K562 (cell line): Measurements from ENCODE around the gene LMAN2. TPM values are rescaled to one million over a fixed set of nuclear protein-coding genes. Genes with fewer than 3 reads are reported as not detected.

Experiments
- ARID2 ChIP-seq: fragments of 450-650 bp; IDR thresholded peaks from 2 replicates; pipeline ENCODE4 v1.6.1; 2017; ENCODE audit warnings: antibody characterized with exemption, mild to moderate bottlenecking
- CTBP1 ChIP-seq: fragments of 450-650 bp; IDR thresholded peaks from 2 replicates; pipeline ENCODE4 v1.6.1; 2016; ENCODE audit warnings: borderline replicate concordance
- ELF1 ChIP-seq: fragments of 200-800 bp; sonication (Bioruptor generic); IDR thresholded peaks from 2 replicates; pipeline ENCODE4 v1.6.1; 2016; ENCODE audit warnings: missing genetic modification characterization, missing compliant biosample characterization
- ELF2 ChIP-seq: fragments of 250-450 bp; sonication (Bioruptor Pico); IDR thresholded peaks from 2 replicates; pipeline ENCODE4 v1.5.0; 2021; ENCODE audit warnings: mild to moderate bottlenecking
- JUNB ChIP-seq: fragments of 450-650 bp; formaldehyde crosslinking; conservative IDR thresholded peaks from 2 replicates; pipeline ENCODE4 v1.4.0; 2020; ENCODE audit warnings: mild to moderate bottlenecking
- LARP7 ChIP-seq: fragments of 450-650 bp; IDR thresholded peaks from 2 replicates; pipeline ENCODE4 v1.6.1; 2016
- MBD2 ChIP-seq: sonication (generic); IDR thresholded peaks from 2 replicates; pipeline ENCODE4 v1.6.1; 2016; ENCODE audit warnings: low read depth, borderline replicate concordance
- MTF1 ChIP-seq: fragments of 250-450 bp; sonication (Bioruptor Pico); IDR thresholded peaks from 2 replicates; pipeline ENCODE4 v1.9.0; 2021; ENCODE audit warnings: moderate library complexity, mild to moderate bottlenecking, inconsistent platforms, borderline replicate concordance
- OTX1 ChIP-seq: fragments of 450-650 bp; formaldehyde crosslinking; IDR thresholded peaks from 2 replicates; pipeline ENCODE4 v1.4.0; 2022; ENCODE audit warnings: mild to moderate bottlenecking
- PHF8 ChIP-seq: fragments of 200-600 bp; sonication (generic); IDR thresholded peaks from 2 replicates; pipeline ENCODE4 v1.6.1; 2012; ENCODE audit warnings: mixed run types, mild to moderate bottlenecking, inconsistent platforms, low read length, moderate library complexity, borderline replicate concordance
- PHTF2 ChIP-seq: fragments of 250-450 bp; sonication (Bioruptor Pico); IDR thresholded peaks from 2 replicates; pipeline ENCODE4 v1.5.0; 2021; ENCODE audit warnings: mild to moderate bottlenecking
- PML ChIP-seq: IDR thresholded peaks from 2 replicates; pipeline ENCODE4 v1.6.1; 2012; ENCODE audit warnings: low read length, inconsistent platforms
- SFPQ ChIP-seq: fragments of 200-400 bp; formaldehyde crosslinking; IDR thresholded peaks from 2 replicates; pipeline ENCODE4 v1.6.1; 2017; ENCODE audit warnings: mild to moderate bottlenecking, low read depth, low read length, moderate library complexity
- ZBTB40 ChIP-seq, 2 experiments: fragments of 450-650 bp in 1 of 2; sonication (generic) in 1 of 2; formaldehyde crosslinking in 1 of 2; IDR thresholded peaks; 2 replicates each; pipeline versions ENCODE4 v1.7.1 to v1.9.0; 2016 to 2022; ENCODE audit warnings: inconsistent platforms in 1 of 2, mild to moderate bottlenecking in 1 of 2, missing genetic modification reagents in 1 of 2
- ZKSCAN1 ChIP-seq: fragments of 150-350 bp; IDR thresholded peaks from 2 replicates; pipeline ENCODE4 v1.6.1; 2016; ENCODE audit warnings: low read depth, low read length
- ZNF316 ChIP-seq: fragments of 450-650 bp; IDR thresholded peaks from 2 replicates; pipeline ENCODE4 v1.6.1; 2016
- ZNF589 ChIP-seq: fragments of 200-800 bp; sonication (Bioruptor generic); IDR thresholded peaks from 2 replicates; pipeline ENCODE4 v1.6.1; 2016; ENCODE audit warnings: low read depth, missing genetic modification characterization, missing compliant biosample characterization
- ZNF830 ChIP-seq: fragments of 250-450 bp; sonication (Bioruptor Pico); IDR thresholded peaks from 2 replicates; pipeline ENCODE4 v1.5.0; 2021; ENCODE audit warnings: mild to moderate bottlenecking
- polyA plus RNA-seq, 8 experiments: library from polyadenylated mRNA; depleted of rRNA in 4 of 8; stranded (reverse) in 5 of 8; unstranded in 3 of 8; fragments of >200 nt; fragmentation: Nextera tagmentation in 2 of 8; fragmentation: Illumina TruSeq in 1 of 8; extraction: Ambion mirVana in 2 of 8; extraction: Trizol in 1 of 8; gene quantifications; 2 replicates each; pipeline versions ENCODE4 v1.2.1 to v1.2.3, GENCODE V29; 2011 to 2014; ENCODE audit warnings: inconsistent platforms in 1 of 8, missing spikeins in 1 of 8
- total RNA-seq, 7 experiments: library from RNA; depleted of rRNA in 6 of 7; stranded (reverse); fragments of >200 nt in 6 of 7; fragmentation: Illumina TruSeq in 2 of 7; extraction: Trizol in 2 of 7; gene quantifications; 2 replicates each; pipeline versions ENCODE4 v1.2.1 to v1.2.3, GENCODE V29; 2011 to 2021; ENCODE audit warnings: low replicate concordance in 1 of 7

The LMAN2 gene
- total and polyA plus RNA-seq, 9 of the 15 experiments (the other 6 are each of a cell fraction or from before 2014, with no cell fraction given) = 2.7 to 254 (median 136) TPM

GRCh38 chr5:177366528-177367322 lies 15.3 kb upstream of the LMAN2 start (continued):
- 0 out of 2 replicates have a peak, but pooled peaks have one; percentile 60 for TF ChIP-seq ZBTB40 (IDR thresholded peaks at IDR 0.05)
- no peak for TF ChIP-seq ZBTB40 (CRISPR knock-in tag; IDR thresholded peaks at IDR 0.05)
- TF ChIP-seq MBD2 = no peak
- TF ChIP-seq MTF1 (CRISPR knock-in tag) = no peak
- TF ChIP-seq JUNB (CRISPR knock-in tag) = no peak
- TF ChIP-seq ZNF830 (CRISPR knock-in tag) = no peak
- TF ChIP-seq ARID2 = no peak
- TF ChIP-seq CTBP1 = peak; percentile 38; the same call in 1 of the 2 replicates
- TF ChIP-seq OTX1 (CRISPR knock-in tag) = no peak
- no peak for TF ChIP-seq ELF2 (CRISPR knock-in tag)
- peak; percentile 81; the same call in 1 of the 2 replicates for TF ChIP-seq PHF8
- TF ChIP-seq ZNF316 = no peak
- TF ChIP-seq SFPQ = no peak
- TF ChIP-seq ZNF589 (CRISPR knock-in tag) = peak; percentile 15; the same call in 1 of the 2 replicates
- TF ChIP-seq ELF1 (tag) = no peak
- no peak; the same call in 1 of the 2 replicates for TF ChIP-seq LARP7
- no peak for TF ChIP-seq ZKSCAN1
- TF ChIP-seq PHTF2 (CRISPR knock-in tag) = no peak
- no peak for TF ChIP-seq PML
